ENCODE data around the gene SHISA6.

Gene SHISA6

DNA sequence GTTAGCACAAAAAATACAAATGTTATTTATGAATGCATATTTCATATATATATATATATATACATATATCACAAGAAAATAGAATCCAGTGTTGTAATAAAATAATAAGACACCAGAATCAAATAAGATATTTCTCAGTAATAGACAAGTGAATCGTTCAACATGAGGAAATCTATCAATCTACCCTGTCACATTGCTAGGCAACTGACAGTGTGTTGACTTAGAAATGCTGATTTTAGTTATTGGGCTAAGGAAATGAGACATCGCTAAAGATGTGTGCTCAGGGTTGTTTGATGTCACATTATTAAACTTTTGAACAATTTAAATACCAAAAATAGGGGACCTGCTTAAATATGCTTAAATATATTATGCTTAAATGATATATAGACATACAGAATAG is 307.4 kb downstream of the SHISA6 start:
- DNase-seq: no peak

DNA sequence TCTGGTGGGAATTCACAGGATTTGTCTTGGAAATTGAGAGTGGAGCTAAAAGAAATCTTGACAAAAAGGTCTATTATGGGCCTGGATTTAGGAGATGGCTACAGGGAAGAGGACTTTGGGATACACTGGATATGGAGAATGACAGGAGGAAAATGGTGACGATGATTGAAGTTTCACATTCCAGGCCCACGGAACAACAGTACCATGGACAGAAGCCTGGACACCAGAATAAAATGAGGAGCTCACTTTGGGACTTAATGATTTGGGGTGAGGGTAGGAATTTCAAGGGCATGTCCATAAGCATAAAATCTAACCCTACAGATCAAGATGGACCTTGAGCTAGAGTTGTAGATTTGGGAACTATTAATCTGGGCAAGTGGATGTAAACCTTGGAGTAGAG is 309.4 kb downstream of the SHISA6 start:
- no peak for DNase-seq

DNA sequence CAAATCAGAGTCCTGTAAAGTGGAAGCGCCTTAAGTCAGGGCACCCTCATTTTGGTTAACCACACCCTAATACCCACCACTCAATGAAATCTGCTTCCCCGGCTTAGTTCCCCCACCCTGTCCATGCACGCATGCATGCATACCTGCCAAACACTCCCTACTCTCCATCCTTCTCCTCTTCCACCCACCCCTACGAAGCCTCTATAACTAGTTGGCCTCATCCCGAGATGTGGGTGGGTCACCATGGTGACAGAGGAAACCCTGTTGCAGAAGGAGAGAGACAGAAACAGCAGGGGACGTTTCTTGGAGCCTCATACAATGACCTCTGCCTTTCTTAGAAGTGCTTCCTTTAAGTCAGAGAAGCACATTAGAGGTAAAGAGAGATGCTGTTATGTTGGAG is 310.4 kb downstream of the SHISA6 start:
- DNase-seq: no peak

DNA sequence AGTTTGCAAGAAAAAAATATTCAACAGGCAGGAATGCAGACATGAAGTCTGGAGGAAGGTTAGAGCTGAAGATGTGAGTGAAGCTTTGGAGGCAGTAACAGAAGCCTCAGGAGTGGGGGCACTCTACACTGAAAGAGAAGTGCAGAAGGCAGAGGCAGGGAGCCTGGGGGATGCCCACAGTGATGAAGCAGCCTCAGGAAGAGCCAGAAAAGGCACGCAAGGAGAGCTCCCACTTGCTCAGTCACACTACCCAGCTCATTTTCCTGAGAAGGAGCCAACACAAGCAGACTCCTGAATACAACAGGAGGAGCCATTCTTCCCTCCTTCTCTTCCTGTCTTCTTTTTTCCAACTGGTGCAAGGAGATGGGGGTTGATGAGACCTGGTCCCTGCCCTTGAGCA is 312.1 kb downstream of the SHISA6 start:
- DNase-seq: no peak

DNA sequence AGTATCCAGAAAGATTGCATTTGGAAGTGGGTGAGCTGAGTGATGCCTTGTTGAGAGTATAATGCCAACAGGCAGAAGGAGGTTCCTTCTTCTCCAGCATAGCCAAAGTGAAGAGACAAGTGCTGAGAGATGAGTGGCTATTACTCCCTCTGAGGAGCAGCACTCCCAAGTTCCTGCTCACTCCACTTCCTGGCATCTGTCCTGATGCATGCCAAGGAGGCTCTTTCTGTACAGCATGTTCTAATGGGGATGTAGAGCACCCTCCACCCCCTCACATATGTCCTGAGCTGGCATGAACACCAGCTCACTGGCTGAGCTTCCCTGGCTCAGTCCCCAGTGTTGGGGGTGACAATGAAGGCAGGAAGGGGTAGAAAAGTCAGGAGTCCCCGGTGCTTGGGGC is 313.0 kb downstream of the SHISA6 start:
- no peak for DNase-seq

DNA sequence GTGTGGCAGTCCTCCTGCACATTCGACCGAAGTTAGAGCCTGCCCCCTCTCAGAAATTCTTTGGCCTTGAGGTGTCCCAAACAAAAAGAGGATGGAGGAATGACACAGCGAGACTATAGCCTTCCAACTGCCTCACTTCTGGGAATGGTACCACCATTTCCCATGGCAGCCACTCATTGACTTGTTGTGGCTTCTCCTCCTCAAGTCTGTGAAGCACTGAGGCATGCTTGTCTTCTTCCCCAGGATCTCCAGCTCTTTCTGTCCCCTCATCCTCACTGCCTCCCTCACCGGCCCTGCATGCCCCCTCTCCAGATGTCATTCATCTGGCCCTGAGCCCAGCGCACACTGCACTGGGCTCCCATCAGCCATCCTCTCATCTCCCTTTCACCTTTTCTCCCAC is 313.5 kb downstream of the SHISA6 start:
- no peak for DNase-seq

DNA sequence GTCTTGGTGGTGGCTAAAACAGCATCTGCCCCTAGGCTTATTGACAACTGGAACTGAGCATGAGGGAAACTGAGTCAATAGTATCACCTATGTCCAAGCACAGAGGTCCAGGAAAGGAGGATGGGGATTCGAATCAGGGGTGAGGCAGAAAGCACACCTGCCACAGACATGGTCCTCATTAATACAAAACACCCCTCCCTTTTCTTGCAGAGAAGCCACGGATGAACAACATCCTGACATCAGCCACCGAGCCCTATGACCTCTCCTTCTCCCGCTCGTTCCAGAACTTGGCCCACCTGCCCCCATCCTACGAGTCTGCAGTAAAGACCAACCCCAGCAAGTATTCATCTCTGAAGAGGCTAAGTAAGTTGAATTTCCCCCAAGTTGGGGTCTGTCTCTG is 314.5 kb downstream of the SHISA6 start:
- DNase-seq: no peak

DNA sequence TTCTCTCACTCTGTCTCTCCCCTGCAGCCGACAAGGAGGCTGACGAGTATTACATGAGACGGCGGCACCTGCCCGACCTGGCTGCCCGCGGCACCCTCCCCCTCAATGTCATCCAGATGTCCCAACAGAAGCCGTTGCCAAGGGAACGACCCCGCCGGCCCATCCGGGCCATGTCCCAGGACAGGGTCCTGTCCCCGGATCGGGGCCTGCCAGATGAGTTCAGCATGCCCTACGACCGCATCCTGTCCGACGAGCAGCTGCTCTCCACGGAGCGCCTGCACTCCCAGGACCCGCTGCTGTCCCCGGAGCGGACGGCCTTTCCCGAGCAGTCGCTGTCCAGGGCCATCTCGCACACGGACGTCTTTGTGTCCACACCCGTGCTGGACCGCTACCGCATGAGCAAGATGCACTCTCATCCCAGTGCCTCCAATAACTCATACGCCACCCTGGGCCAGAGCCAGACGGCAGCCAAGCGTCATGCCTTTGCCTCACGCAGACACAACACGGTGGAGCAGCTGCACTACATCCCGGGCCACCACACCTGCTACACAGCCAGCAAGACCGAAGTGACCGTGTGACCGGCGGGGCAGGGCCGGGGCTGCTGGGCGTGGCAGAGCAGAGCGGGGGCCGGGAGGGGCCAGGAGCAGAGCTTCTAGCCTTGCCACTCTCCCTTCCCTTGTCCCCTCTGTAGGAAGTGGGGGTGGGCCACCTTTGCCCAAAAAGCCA is 316.9 kb downstream of the SHISA6 start:
- DNase-seq: no peak

DNA sequence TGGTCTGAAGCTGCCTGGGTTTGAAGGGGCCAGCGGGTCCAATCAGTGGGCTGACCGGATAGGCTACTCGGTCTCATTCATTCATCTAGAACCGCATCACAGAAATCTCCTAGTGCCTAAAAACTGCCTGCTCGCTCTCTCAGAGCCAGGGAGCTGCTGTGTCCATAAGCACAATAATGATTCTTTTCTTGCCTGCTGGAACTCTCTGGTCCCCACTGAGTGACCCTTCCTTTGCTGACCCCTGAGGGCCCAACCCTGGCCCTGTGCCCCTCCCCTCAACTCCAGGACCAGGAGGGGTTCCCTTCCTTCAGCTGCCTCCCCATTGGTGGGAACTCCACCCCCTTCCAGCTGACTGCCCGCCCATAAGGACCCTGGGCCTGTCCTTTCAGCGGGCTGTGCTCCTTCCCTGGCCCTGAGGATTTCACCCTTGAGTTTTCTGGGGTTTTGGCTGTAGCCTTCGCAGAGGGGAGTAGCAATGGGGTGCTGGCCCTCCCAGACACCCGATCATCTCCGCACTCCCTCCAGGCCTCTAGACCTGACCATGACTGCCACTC is 317.7 kb downstream of the SHISA6 start:
- no peak for DNase-seq

DNA sequence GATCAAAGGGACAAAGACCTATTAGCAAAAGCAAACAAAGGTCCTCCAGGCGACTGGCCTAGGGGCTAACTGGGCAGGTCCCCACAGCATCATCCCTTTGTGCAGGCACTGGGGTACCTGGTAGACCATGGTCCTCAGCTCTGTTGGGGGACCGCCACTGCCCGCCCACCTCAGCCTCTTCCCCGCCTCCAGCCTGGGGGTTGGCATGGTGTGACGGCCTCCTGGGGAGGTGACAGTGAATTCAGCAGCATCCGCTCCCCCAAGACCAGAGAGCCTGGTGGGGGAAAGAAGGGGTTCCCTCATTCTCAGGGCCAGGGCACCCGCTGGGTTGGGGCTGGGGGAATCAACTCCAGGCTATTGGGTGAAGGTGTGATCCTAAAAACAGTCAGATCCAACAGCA is 318.6 kb downstream of the SHISA6 start:
- no peak for DNase-seq

DNA sequence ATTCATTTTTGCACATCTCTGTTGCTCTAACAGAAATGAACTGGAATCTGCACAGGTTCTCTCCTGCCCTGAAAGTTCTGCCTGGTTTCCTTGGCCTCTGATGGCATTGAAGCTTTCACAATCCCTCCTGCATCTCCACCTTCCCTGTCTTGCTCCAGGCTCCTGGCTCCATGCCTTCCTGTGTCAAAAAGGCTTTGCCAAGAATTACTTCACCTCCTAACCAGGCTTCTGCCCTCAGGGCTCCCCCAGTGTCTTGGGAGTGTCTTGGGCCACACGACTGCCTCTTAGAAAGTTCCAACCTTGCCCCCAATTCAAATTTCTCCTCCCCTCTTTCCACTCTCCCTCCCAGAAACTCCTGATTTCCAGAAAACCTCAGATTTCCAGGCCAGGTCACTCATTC is 320.3 kb downstream of the SHISA6 start:
- no peak for DNase-seq

DNA sequence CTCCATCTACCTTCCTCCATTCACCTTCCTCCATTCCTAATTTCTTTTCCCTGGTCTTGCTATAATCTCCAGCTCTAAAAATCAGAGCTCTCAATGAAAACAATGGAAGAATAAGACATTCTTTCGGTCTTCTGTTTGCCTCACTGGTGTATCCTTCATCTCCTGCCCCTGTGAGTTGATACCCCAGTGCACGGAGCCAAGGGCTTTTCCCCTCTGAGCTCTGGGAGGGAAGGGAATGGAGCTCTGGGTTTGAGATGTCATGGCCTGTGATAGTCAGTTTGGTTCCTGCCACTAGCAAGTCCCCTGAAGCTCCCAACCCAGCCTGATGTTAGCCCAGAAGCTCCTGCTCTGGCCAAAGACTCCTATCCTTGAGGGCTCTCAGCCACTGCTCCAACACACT is 320.7 kb downstream of the SHISA6 start:
- no peak for DNase-seq

DNA sequence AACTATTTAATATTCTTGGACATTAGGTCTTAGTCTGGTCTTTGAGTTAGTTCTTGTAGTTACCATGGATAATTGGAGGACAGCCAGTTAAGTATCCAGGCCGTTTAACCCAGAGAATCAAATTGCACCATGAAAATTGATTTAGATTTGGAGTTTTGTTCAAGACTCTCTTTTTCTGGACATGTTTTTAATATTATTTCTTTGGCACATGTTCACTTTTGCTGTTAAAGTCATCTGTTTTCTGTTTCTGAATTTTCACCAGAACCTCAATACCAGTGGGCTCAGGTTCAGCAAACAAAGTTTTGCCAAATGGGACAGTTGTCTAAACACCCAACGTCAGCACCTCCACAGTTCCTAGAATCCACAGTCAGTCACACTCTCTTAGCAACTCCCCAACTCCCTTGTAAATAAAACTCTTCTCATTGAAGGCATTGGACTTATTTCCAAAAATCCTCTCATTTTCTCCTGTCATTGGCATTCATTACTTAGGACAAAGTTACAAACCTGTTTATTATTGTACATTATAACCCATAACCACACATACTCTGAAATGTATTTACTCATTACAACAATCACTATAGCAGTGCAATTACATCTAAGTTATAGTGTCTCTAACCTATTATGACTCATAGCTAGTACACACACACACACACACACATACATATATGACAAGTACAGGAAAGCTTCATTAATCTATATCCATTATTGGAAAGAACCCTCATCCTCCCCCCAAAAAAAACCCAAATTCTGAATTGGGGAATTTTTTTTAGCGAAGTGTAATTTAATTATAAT is 323.8 kb downstream of the SHISA6 start:
- no peak for DNase-seq

DNA sequence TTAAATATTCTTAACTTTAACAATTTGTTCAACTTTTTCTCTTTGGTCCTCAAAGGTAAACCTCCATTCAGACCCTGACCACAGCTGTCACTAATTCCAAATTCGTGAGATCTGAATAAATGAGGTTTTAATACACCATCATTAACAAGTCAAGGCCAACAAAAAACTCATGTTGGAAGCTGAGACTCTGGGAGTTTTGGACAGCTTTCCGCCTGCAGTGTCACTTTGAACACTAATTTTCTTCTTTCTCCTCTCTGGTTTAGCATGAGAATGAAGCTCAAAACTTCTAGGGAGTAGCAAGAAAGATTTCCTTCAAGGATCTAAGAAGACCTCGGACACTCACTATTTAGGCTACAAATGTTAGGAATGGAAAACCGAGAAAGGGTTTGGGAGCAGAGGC is 324.6 kb downstream of the SHISA6 start:
- no peak for DNase-seq

DNA sequence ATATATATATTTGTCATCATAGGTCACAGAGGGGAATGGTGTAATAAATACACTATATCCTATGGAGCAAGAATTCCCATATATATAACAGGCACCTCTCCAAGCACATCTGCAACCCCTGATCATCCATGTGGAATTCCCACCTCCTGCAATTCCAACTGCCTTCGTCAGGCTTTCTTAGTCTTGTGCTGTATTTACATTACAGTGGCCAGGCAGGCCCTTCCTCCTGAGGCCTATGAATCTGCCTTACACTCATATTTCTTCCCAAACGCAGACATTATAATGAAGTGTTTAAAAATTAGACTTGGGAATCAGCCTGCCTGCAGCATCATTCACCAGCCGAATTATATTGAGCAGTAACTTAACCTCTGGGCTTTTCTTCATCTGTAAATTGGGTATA is 338.0 kb downstream of the SHISA6 start:
- no peak for DNase-seq

DNA sequence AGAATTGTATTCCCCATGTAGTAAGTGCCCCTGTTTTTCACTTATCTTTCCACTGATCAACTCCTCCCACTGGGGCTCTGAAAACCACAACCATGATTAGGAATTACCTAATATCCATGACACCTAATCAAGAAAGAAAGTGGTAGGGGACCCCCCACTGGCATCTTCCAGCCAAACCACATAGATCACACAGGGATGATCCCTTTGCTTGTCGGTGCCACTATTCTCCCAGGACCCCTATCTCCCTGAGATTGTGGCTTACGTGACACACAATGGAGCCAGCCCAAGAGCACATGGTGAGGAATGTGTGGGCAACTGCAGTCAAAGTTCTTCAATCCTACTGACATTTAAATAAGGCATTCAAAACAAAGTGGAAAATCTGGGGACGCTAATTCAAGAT is 339.7 kb downstream of the SHISA6 start:
- no peak for DNase-seq

DNA sequence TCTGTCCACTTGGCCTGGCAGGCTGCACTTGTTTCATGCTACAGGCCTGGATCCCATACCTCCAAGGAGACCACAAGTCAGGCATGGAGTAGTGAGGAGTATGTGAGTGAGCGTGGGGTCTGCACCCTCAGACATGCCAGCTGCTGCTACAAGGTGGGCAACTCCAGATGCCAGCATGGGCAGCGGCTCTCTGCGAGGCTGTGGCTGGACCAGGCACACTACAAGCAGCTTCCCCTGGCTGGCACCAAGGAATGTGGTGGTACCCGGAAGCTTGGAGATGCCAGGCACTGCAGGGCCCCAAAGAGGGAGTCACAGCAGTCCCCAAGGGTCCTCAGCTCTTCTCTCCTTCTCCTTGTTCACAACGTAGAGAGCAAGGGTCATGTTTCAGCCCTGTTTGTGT is 341.2 kb downstream of the SHISA6 start:
- DNase-seq: no peak

DNA sequence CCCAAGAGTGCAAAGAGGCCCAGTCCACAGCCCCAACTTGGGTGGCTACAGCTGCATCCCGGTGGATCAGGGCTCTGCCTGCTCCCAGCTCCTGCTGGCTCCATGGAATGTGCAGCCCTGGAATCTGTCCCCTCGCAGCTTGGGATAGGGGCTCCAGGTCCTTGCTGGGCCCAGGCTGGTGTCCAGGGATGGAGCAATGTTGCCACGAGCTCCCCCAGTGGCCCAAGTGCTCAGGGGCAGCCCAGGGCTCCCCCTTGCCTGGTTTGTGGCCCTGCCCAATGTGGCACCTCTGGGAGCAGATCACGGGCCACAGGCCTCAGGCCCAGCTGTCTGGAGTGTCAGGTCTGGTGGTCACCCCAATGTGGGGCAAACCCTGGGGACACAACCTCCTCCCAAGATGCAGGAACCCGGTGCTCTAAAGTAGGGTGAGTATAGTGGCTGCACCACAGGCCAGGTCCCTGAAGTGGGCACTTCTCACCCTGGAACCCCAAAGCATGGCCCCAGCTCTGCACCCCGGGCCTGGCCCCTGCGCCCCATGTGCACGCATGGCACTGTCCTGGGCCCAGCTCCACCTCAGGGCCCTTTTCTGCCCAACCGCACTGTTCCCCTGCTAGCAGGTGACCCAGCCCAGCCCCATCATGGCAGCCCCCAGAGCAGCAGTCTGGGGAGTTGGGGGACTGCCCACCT is 342.4 kb downstream of the SHISA6 start:
- no peak for DNase-seq

DNA sequence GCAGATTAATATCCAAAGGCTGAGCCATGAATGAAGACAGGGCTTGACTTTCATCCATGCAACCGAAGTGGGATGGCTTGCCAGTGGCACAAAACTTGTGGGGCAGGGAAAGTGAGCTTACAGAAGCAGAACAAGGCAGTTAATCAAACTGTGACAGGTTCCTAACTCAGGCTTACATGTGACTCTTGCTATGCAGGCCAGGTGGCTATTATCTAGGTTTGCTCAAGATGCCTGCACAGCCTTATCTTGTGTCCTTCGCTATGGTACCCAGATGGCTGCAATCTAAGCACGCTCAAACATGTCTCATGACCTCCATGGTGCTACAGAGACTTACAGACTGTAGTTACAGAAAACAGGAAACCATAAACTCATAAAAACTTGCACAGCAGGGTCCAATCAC is 348.7 kb downstream of the SHISA6 start:
- no peak for DNase-seq

DNA sequence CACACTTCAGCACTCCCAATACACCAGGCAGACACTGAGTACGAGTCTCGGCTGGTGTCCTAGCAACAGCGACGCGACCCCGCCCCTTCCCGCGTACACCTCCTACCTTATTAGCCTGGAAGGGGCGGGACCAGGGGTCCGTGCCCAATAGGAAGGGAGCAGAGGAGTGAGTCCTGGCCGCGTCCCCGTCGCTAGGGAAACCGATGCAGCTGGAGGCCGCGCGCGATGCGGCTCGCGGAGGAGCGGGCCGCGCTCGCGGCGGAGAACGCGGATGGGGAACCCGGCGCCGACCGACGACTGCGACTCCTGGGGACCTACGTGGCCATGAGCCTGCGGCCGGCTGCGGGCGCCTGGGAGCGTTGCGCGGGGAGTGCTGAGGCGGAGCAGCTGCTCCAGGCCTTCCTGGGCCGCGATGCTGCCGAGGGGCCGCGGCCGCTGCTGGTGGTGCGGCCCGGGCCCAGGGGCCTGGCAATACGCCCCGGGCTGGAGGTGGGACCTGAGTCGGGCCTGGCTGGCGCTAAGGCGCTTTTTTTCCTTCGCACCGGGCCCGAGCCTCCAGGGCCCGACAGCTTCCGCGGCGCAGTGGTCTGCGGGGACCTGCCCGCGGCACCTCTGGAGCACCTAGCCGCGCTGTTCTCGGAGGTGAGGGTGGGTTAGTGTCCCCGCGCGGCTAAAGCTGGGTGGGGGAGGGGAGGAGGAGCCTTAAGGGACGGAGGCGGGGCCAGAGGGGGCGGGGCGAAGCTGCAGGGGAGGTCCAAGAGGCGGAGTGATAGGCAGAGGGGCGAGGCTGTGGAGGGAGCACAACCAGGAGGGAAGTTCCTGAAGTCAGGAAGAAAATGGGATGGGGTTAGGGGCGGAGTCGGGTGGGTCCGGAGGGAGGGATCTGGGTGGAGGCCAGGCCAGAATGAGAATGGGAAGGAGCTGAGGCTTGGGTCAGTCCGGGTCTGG is 357.5 kb downstream of the SHISA6 start, which contains the start of gene DNAH9:
DNAH9 (plus strand) TSS at position 197 of the 948 bp plus-strand sequence; CDS start at position 226, 29 bp downstream.
- peak; percentile 13 to 20 (median 17) for DNase-seq

DNA sequence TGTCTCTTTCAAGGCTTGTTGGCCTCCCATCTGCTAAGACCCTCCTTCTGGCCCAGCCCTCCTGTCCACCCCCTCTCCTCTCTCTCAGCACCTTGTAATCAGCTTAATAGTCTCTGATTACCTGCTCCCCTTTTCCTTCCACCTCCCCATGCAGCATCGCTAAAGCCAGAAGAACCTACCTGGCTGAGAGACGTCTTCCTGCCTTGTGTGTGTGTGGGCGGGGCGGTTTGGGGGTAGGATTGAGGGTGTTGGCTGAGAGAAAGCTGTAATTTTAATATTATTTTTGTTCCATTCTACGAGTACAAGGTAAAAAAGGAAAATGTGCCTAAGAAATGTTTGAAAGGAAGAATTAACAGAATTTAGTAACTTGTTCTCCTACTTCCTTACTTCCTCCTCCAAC is 360.6 kb downstream of the SHISA6 start:
- DNase-seq: no peak

DNA sequence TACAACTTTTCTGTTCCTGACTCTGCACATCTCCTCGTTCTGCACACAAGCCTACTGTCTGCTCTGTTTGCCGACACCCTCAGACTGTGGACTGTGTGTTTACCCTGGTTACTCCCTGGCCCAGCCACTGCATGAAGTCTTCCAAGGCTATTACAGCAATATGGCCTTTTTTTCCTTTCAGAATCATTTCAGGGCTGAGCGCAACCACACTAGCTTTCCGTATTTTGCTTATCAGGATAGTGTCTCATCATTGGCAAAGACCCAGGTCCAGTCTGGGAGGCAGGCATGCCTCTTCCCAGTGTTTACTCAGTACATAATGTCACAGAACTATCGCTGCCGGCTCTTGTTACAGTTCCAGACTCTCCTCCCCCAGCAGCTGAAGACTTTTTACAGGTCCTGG is 367.4 kb downstream of the SHISA6 start:
- DNase-seq: no peak

Measured in suppressor macrophage treated with lipopolysaccharide for 1 hour (primary cell).